SK-N-SH treated with all-trans-retinoic acid at 6 μM for 48 hours (cell line): ENCODE results near the gene AMFR.

Experiments used
- ATAC-seq: fragments of 200-7000 bp; cut with Tn5 transposase; 3 replicates; pipeline ENCODE4 v1.9.1; 2020; ENCODE audit warnings: mild to moderate bottlenecking, moderate library complexity
- ARNTL ChIP-seq: fragments of 450-650 bp; formaldehyde crosslinking; IDR thresholded peaks from 2 replicates; pipeline ENCODE4 v1.5.0; 2020; ENCODE audit warnings: low read depth, mild to moderate bottlenecking, moderate library complexity, borderline replicate concordance
- BACH2 ChIP-seq: fragments of 250-450 bp; sonication (Bioruptor Pico); IDR thresholded peaks from 2 replicates; pipeline ENCODE4 v1.9.0; 2021; ENCODE audit warnings: mild to moderate bottlenecking, borderline replicate concordance
- CREB5 ChIP-seq: fragments of 250-450 bp; sonication (Bioruptor Pico); IDR thresholded peaks from 2 replicates; pipeline ENCODE4 v1.5.1; 2020; ENCODE audit warnings: low read depth, mild to moderate bottlenecking, moderate library complexity
- CSDC2 ChIP-seq: fragments of 250-450 bp; sonication (Bioruptor Pico); IDR thresholded peaks from 2 replicates; pipeline ENCODE4 v1.5.0; 2020; ENCODE audit warnings: mild to moderate bottlenecking, moderate library complexity
- ESRRG ChIP-seq: fragments of 250-450 bp; sonication (Bioruptor Pico); IDR thresholded peaks from 2 replicates; pipeline ENCODE4 v1.6.1; 2021; ENCODE audit warnings: mild to moderate bottlenecking
- GLIS3 ChIP-seq: fragments of 250-450 bp; sonication (Bioruptor Pico); IDR thresholded peaks from 2 replicates; pipeline ENCODE4 v1.5.0; 2020; ENCODE audit warnings: mild to moderate bottlenecking, moderate library complexity
- ISL1 ChIP-seq: fragments of 250-450 bp; sonication (Bioruptor Pico); IDR thresholded peaks from 2 replicates; pipeline ENCODE4 v2.1.2; 2022; ENCODE audit warnings: mild to moderate bottlenecking, moderate library complexity
- OSR1 ChIP-seq: fragments of 250-450 bp; sonication (Bioruptor Pico); IDR thresholded peaks from 2 replicates; pipeline ENCODE4 v1.8.0; 2022; ENCODE audit warnings: moderate library complexity, mild to moderate bottlenecking, inconsistent platforms
- PPARA ChIP-seq: fragments of 250-450 bp; sonication (Bioruptor Pico); IDR thresholded peaks from 2 replicates; pipeline ENCODE4 v1.5.0; 2020; ENCODE audit warnings: mild to moderate bottlenecking, borderline replicate concordance
- RARB ChIP-seq: fragments of 250-450 bp; sonication (Bioruptor Pico); IDR thresholded peaks from 2 replicates; pipeline ENCODE4 v1.8.0; 2021; ENCODE audit warnings: mild to moderate bottlenecking, moderate library complexity
- SNAI2 ChIP-seq: fragments of 250-450 bp; sonication (Bioruptor Pico); IDR thresholded peaks from 2 replicates; pipeline ENCODE4 v1.5.0; 2020; ENCODE audit warnings: mild to moderate bottlenecking, moderate library complexity
- TCF4 ChIP-seq: fragments of 250-450 bp; sonication (Bioruptor Pico); IDR thresholded peaks from 2 replicates; pipeline ENCODE4 v1.8.0; 2021; ENCODE audit warnings: mild to moderate bottlenecking, moderate library complexity, borderline replicate concordance
- TOX ChIP-seq: fragments of 250-450 bp; sonication (Bioruptor Pico); IDR thresholded peaks from 2 replicates; pipeline ENCODE4 v1.8.0; 2021; ENCODE audit warnings: mild to moderate bottlenecking, moderate library complexity, borderline replicate concordance
- TSHZ2 ChIP-seq: fragments of 250-450 bp; sonication (Bioruptor Pico); IDR thresholded peaks from 2 replicates; pipeline ENCODE4 v1.5.0; 2020; ENCODE audit warnings: mild to moderate bottlenecking, moderate library complexity
- ZC3H10 ChIP-seq: fragments of 250-450 bp; sonication (Bioruptor Pico); IDR thresholded peaks from 2 replicates; pipeline ENCODE4 v1.5.1; 2021; ENCODE audit warnings: mild to moderate bottlenecking, moderate library complexity
- ZFP3 ChIP-seq: fragments of 250-450 bp; sonication (Bioruptor Pico); IDR thresholded peaks from 2 replicates; pipeline ENCODE4 v1.5.0; 2020; ENCODE audit warnings: mild to moderate bottlenecking, moderate library complexity
- ZNF70 ChIP-seq: fragments of 450-650 bp; formaldehyde crosslinking; IDR thresholded peaks from 2 replicates; pipeline ENCODE4 v1.5.0; 2020; ENCODE audit warnings: mild to moderate bottlenecking, moderate library complexity
- ZNF8 ChIP-seq: fragments of 450-650 bp; formaldehyde crosslinking; IDR thresholded peaks from 2 replicates; pipeline ENCODE4 v1.5.0; 2020; ENCODE audit warnings: mild to moderate bottlenecking, moderate library complexity
- TF ChIP-seq, protein P1 (sequence below): fragments of 250-450 bp; sonication (Bioruptor Pico); IDR thresholded peaks from 2 replicates; pipeline ENCODE4 v1.8.0; 2021; ENCODE audit warnings: low read depth, mild to moderate bottlenecking, moderate library complexity, borderline replicate concordance
- TF ChIP-seq, protein P2 (sequence below): fragments of 250-450 bp; sonication (Bioruptor Pico); IDR thresholded peaks from 2 replicates; pipeline ENCODE4 v1.8.0; 2020; ENCODE audit warnings: mild to moderate bottlenecking, moderate library complexity, borderline replicate concordance

The AMFR gene

GRCh38 chr16:56338566-56339318 lies 86.6 kb downstream of the AMFR start:
- TF ChIP-seq TOX, result no peak
- no peak for TF ChIP-seq ZFP3 (CRISPR knock-in tag)
- TF ChIP-seq ARNTL (CRISPR knock-in tag), result no peak
- TF ChIP-seq ZC3H10 (CRISPR knock-in tag), result no peak
- TF ChIP-seq OSR1 (CRISPR knock-in tag), result no peak
- no peak for TF ChIP-seq CREB5
- no peak for TF ChIP-seq PPARA
- TF ChIP-seq ZNF8 (CRISPR knock-in tag), result no peak
- no peak for TF ChIP-seq BACH2 (CRISPR knock-in tag)
- no peak for TF ChIP-seq ISL1
- TF ChIP-seq RARB, result no peak
- TF ChIP-seq, protein P1, sequence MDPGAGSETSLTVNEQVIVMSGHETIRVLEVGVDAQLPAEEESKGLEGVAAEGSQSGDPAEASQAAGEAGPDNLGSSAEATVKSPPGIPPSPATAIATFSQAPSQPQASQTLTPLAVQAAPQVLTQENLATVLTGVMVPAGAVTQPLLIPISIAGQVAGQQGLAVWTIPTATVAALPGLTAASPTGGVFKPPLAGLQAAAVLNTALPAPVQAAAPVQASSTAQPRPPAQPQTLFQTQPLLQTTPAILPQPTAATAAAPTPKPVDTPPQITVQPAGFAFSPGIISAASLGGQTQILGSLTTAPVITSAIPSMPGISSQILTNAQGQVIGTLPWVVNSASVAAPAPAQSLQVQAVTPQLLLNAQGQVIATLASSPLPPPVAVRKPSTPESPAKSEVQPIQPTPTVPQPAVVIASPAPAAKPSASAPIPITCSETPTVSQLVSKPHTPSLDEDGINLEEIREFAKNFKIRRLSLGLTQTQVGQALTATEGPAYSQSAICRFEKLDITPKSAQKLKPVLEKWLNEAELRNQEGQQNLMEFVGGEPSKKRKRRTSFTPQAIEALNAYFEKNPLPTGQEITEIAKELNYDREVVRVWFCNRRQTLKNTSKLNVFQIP (CRISPR knock-in tag), result no peak
- TF ChIP-seq TCF4, result no peak
- no peak for TF ChIP-seq TSHZ2 (CRISPR knock-in tag)
- TF ChIP-seq ZNF70, result no peak
- TF ChIP-seq GLIS3, result no peak
- no peak for TF ChIP-seq CSDC2 (CRISPR knock-in tag)
- TF ChIP-seq SNAI2 (CRISPR knock-in tag), result no peak
- no peak for TF ChIP-seq ESRRG (CRISPR knock-in tag)
- ATAC-seq, result no peak

GRCh38 chr16:56337858-56338325 lies 87.5 kb downstream of the AMFR start:
- no peak for ATAC-seq
- no peak for TF ChIP-seq ARNTL (CRISPR knock-in tag)
- no peak for TF ChIP-seq OSR1 (CRISPR knock-in tag)
- no peak for TF ChIP-seq CREB5

DNA sequence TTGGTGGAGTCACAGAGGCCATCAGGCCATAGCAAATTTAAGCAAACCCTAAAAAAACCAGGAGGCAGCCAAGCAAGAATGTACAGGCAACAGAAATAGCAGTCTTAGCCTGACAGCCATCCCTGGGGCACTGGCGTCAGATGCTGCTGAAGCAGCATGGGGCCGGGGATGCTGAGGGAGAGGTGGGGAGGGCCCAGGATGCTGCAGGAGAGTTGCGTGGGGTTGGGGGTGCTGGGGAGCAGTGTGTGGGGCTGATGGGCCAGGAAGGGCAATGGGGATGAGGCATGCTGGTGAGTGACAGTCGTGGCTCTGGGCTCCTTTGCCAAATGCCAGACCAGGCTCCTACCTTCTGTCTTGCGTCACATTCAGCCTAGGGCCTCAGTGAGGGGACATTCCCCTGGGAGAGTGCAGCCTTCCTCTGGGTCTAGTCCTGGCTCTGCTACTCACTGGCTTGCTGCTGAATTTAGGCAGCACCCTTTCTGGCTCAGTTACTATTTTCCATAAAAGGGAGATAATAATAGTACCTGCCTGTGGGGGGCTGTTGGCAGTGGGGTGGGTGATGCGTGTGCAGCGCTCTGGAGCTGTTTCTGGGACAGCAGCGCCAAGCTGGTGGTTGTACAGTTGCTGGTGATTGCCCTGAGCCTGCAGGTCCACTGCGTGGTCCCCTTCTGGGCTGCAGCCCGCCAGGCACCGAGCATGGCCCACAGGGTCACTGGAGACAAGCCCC lies 88.1 kb downstream of the AMFR start:
- TF ChIP-seq GLIS3 (no peak), ZNF70 (no peak), ARNTL (CRISPR knock-in tag) (no peak), RARB (no peak), OSR1 (CRISPR knock-in tag) (no peak), TOX (no peak), SNAI2 (CRISPR knock-in tag) (no peak), ESRRG (CRISPR knock-in tag) (no peak)
- TF ChIP-seq, protein P1 (CRISPR knock-in tag), result no peak
- TF ChIP-seq, protein P2, sequence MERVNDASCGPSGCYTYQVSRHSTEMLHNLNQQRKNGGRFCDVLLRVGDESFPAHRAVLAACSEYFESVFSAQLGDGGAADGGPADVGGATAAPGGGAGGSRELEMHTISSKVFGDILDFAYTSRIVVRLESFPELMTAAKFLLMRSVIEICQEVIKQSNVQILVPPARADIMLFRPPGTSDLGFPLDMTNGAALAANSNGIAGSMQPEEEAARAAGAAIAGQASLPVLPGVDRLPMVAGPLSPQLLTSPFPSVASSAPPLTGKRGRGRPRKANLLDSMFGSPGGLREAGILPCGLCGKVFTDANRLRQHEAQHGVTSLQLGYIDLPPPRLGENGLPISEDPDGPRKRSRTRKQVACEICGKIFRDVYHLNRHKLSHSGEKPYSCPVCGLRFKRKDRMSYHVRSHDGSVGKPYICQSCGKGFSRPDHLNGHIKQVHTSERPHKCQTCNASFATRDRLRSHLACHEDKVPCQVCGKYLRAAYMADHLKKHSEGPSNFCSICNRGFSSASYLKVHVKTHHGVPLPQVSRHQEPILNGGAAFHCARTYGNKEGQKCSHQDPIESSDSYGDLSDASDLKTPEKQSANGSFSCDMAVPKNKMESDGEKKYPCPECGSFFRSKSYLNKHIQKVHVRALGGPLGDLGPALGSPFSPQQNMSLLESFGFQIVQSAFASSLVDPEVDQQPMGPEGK (CRISPR knock-in tag), result no peak

More for the DNA sequence above, 88.1 kb downstream of the AMFR start:
- ATAC-seq, result no peak
